ENCODE measurements around the gene GOLGA3.
A peak's percentile ranks its signal among the peaks of the same experiment; 100 is the strongest.

GOLGA3 gene

DNA sequence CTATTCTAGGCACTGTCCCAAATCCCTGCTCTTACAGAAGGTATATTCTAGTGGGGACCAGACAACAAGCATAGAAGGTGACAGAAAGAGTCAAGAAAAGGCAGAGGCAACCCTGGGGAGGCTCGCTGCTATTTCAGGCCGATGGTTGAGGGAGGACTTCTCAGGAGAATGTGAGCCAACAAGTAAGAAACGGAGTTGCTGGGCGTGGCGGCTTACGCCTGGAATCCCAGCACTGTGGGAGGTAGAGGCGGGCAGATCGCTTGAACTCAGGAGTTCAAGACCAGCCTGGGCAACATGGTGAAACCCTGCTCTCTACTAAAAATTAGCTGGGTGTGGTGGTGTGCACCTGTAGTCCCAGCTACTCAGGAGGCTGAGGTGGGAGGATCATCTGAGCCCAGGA, 4.7 kb upstream of the GOLGA3 start:
- Histone ChIP-seq H3K9me3 (ENCODE audit: control extremely low read depth in 1 of 5, control insufficient read depth in 4 of 5, insufficient read depth in 2 of 5, low read depth in 1 of 5, low read length in 4 of 5) (no peaks in the 10 kb centered on the region), H3K4me3 (ENCODE audit: control insufficient read depth in 1 of 7, extremely low read depth in 1 of 7, insufficient read depth in 4 of 7, low read depth in 2 of 7, low read length in 6 of 7) (no peak overlapping the region), H3K27ac (ENCODE audit: insufficient read depth in 1 of 2, low read depth in 1 of 2, low read length in 2 of 2, poor library complexity in 1 of 2, severe bottlenecking in 2 of 2) (no peak overlapping the region), H3K27me3 (replicated peaks in 2 of 5; ENCODE audit: control insufficient read depth in 4 of 5, insufficient read depth in 5 of 5, low read length in 4 of 5) (no peaks in the 10 kb centered on the region), H3K36me3 (ENCODE audit: control insufficient read depth in 4 of 4, insufficient read depth in 4 of 4, low read length in 3 of 4) (peaks cover 2 to 12% (median 2%) of the 10 kb centered on the region in 4 experiments), H3K4me1 (ENCODE audit: control extremely low read depth in 1 of 4, control insufficient read depth in 4 of 4, insufficient read depth in 4 of 4, low read length in 3 of 4) (peaks cover 2 to 19% (median 7%) of the 10 kb centered on the region in 4 experiments)
- ChIA-PET POLR2A (no interaction called here), CTCF (interaction anchor here (1.2 kb wide), 1 partner anchor 19 kb away, joined by 4 read pairs; no protein-coding TSS in a partner anchor)
- no peak for DNase-seq
- 98% methylated on average over 7 of the region's 8 CpGs for WGBS (ENCODE audit: insufficient coverage)

DNA sequence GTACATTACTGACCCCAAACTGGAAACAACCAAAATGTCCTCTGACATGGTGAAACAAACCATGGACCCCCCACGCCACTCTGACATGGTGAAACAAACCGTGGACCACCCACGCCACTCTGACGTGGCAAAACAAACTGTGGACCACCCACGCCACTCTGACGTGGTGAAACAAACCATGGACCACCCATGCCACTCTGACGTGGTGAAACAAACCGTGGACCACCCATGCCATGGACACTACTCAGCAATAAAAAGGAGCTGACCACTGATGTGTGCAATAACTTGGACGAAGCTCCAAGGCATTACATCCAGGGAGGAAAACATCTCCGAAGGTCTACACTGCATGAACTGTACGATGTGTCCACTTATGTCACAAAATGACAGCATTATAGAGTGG, 3.1 kb upstream of the GOLGA3 start:
- WGBS (ENCODE audit: insufficient coverage) = 97% methylated on average over 11 of the region's 11 CpGs
- ChIA-PET CTCF (interaction anchor here (1.0 kb wide), 1 partner anchor 48 kb away, joined by 3 read pairs; no protein-coding TSS in a partner anchor), POLR2A (no interaction called here)
- peaks cover 0 to 24% (median 17%) of the 10 kb centered on the region in 4 experiments for H3K4me1 ChIP-seq (ENCODE audit: control extremely low read depth in 1 of 4, control insufficient read depth in 4 of 4, insufficient read depth in 4 of 4, low read length in 3 of 4)
- H3K36me3 ChIP-seq (ENCODE audit: control insufficient read depth in 4 of 4, insufficient read depth in 4 of 4, low read length in 3 of 4) = peaks cover 0 to 17% (median 4%) of the 10 kb centered on the region in 4 experiments
- H3K9me3 ChIP-seq (ENCODE audit: control extremely low read depth in 1 of 5, control insufficient read depth in 4 of 5, insufficient read depth in 2 of 5, low read depth in 1 of 5, low read length in 4 of 5) = no peaks in the 10 kb centered on the region
- H3K27me3 ChIP-seq (replicated peaks in 2 of 5; ENCODE audit: control insufficient read depth in 4 of 5, insufficient read depth in 5 of 5, low read length in 4 of 5) = no peaks in the 10 kb centered on the region
- no peak for DNase-seq
- no peak overlapping the region for H3K27ac ChIP-seq (ENCODE audit: insufficient read depth in 1 of 2, low read depth in 1 of 2, low read length in 2 of 2, poor library complexity in 1 of 2, severe bottlenecking in 2 of 2)
- no peak overlapping the region for H3K4me3 ChIP-seq (ENCODE audit: control insufficient read depth in 1 of 7, extremely low read depth in 1 of 7, insufficient read depth in 4 of 7, low read depth in 2 of 7, low read length in 6 of 7)

DNA sequence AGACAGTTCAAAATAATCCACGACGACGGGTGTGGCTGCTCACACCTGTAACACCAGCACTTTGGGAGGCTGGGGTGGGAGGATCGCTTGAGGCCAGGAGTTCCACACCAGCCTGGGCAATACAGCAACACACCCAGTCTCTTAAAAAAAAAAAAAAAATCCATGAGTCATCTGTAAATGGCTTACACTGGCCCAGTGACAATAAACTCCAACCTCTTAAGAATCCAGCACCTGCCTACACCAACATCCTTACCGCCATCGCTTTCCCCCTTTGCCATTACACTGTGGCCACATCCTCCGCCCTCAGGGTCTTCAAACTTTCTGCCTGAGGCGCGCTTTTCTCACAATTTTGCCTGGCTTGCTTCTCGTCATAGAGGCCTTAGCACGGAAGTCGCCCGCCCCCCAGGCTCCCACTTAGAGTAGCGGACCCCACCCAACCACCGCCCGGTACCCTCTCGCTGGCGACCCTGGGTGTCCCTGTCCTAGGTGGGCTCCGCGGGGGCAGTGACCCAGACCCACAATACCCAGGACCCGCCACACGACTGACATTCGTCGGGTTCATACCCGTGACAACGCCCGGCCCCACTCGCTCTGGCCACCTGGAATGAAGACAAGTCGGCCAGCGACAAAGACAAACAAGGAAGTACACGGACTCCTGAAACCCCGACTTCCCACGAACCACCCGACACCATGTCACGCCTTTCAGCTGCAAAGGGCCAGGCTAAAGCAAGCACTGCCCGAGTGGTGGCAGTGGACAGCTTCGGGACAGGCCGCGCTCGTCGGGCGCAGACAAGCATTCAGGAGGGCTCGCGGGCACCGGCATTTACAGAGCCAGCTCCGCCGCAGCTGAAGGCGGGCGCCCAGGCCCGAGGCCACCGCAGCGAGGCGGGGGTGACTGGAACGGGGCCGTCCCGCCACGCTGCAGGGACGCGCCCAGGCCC, 636 bp downstream of the GOLGA3 start:
- peaks cover 0 to 16% (median 13%) of the 10 kb centered on the region in 4 experiments for H3K4me1 ChIP-seq (ENCODE audit: control extremely low read depth in 1 of 4, control insufficient read depth in 4 of 4, insufficient read depth in 4 of 4, low read length in 3 of 4)
- H3K27me3 ChIP-seq (replicated peaks in 2 of 5; ENCODE audit: control insufficient read depth in 4 of 5, insufficient read depth in 5 of 5, low read length in 4 of 5) = no peaks in the 10 kb centered on the region
- 14% methylated on average over 58 of the region's 59 CpGs for WGBS (ENCODE audit: insufficient coverage)
- ChIA-PET POLR2A (interaction anchor here (0.6 to 0.7 kb wide), 2 partner anchors 59 to 879 kb away, joined by 3 read pairs; partner anchors contain the start of genes CHFR and EP400), CTCF (interaction anchor here (1.6 kb wide), 1 partner anchor 56 kb away, joined by 4 read pairs; no protein-coding TSS in a partner anchor)
- H3K9me3 ChIP-seq (ENCODE audit: control extremely low read depth in 1 of 5, control insufficient read depth in 4 of 5, insufficient read depth in 2 of 5, low read depth in 1 of 5, low read length in 4 of 5) = no peaks in the 10 kb centered on the region
- peak overlapping the region; percentile 86 to 99 (median 95) for H3K4me3 ChIP-seq (ENCODE audit: control insufficient read depth in 1 of 7, extremely low read depth in 1 of 7, insufficient read depth in 4 of 7, low read depth in 2 of 7, low read length in 6 of 7)
- H3K27ac ChIP-seq (ENCODE audit: insufficient read depth in 1 of 2, low read depth in 1 of 2, low read length in 2 of 2, poor library complexity in 1 of 2, severe bottlenecking in 2 of 2) = peak overlapping the region; percentile 100
- H3K36me3 ChIP-seq (ENCODE audit: control insufficient read depth in 4 of 4, insufficient read depth in 4 of 4, low read length in 3 of 4) = peaks cover 10 to 37% (median 21%) of the 10 kb centered on the region in 4 experiments
- DNase-seq = peak in 2 of 3 donors; percentile 51 to 63

DNA sequence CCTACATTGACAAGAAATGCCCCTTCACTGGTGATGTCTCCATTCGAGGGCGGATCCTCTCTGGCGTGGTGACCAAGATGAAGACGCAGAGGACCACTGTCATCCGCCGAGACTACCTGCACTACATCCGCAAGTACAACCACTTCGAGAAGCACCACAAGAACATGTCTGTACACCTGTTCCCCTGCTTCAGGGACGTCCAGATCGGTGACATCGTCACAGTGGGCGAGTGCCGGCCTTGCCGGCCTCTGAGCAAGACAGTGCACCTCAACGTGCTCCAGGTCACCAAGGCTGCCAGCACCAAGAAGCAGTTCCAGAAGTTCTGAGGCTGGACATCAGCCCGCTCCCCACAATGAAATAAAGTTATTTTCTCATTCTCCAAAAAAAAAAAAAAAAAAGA, 2.8 kb downstream of the GOLGA3 start:
- Histone ChIP-seq H3K4me1 (ENCODE audit: control extremely low read depth in 1 of 4, control insufficient read depth in 4 of 4, insufficient read depth in 4 of 4, low read length in 3 of 4) (peaks cover 0 to 16% (median 13%) of the 10 kb centered on the region in 4 experiments), H3K27me3 (replicated peaks in 2 of 5; ENCODE audit: control insufficient read depth in 4 of 5, insufficient read depth in 5 of 5, low read length in 4 of 5) (no peaks in the 10 kb centered on the region), H3K4me3 (ENCODE audit: control insufficient read depth in 1 of 7, extremely low read depth in 1 of 7, insufficient read depth in 4 of 7, low read depth in 2 of 7, low read length in 6 of 7) (no peak overlapping the region), H3K9me3 (ENCODE audit: control extremely low read depth in 1 of 5, control insufficient read depth in 4 of 5, insufficient read depth in 2 of 5, low read depth in 1 of 5, low read length in 4 of 5) (no peaks in the 10 kb centered on the region), H3K36me3 (ENCODE audit: control insufficient read depth in 4 of 4, insufficient read depth in 4 of 4, low read length in 3 of 4) (peaks cover 8 to 43% (median 26%) of the 10 kb centered on the region in 4 experiments), H3K27ac (ENCODE audit: insufficient read depth in 1 of 2, low read depth in 1 of 2, low read length in 2 of 2, poor library complexity in 1 of 2, severe bottlenecking in 2 of 2) (no peak overlapping the region)
- ChIA-PET POLR2A (no interaction called here), CTCF (no interaction called here)
- no peak for DNase-seq
- 98% methylated on average over 15 of the region's 16 CpGs for WGBS (ENCODE audit: insufficient coverage)

DNA sequence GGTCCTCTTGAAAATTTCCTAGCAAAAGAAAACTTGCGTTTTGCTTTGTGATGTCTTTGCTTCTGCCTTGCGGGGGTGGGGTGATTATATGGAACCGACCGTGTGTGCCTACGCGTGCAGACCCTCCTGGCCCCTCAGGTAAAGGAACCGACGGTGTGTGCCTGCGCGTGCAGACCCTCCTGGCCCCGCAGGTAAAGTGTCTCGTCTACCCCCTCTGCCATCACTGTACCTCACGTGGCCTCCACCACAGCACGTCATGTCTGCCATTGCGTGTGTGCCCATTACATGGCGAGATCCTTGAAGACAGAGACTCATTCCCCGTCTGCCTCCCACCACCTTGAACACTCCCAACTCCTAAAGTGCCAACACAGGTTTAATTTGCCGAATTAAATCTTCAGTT, 3.6 kb downstream of the GOLGA3 start:
- CTCF ChIA-PET = interaction anchor here (0.8 kb wide), 1 partner anchor 57 kb away, joined by 3 read pairs; no protein-coding TSS in a partner anchor

DNA sequence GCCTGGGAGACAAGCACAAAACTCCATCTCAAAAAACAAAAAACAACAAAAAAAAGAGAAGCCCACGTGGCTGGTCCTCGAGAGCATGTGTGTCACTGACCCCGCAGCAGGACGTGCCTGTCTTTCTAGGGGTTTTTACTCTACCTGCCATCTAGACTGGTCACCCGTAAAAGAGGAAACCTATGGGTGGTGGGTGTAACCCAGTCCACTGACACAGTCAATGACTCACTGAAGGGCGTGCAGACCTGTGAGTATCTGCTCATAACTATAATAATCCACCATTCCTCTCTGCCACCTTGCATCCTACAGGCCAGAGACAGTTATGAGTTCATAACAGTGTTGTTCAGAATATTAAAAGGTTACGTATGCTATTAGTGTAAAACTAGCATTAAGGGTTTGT, 4.6 kb downstream of the GOLGA3 start:
- Histone ChIP-seq H3K9me3 (ENCODE audit: control extremely low read depth in 1 of 5, control insufficient read depth in 4 of 5, insufficient read depth in 2 of 5, low read depth in 1 of 5, low read length in 4 of 5) (no peaks in the 10 kb centered on the region), H3K27ac (ENCODE audit: insufficient read depth in 1 of 2, low read depth in 1 of 2, low read length in 2 of 2, poor library complexity in 1 of 2, severe bottlenecking in 2 of 2) (no peak overlapping the region), H3K4me3 (ENCODE audit: control insufficient read depth in 1 of 7, extremely low read depth in 1 of 7, insufficient read depth in 4 of 7, low read depth in 2 of 7, low read length in 6 of 7) (no peak overlapping the region), H3K27me3 (replicated peaks in 2 of 5; ENCODE audit: control insufficient read depth in 4 of 5, insufficient read depth in 5 of 5, low read length in 4 of 5) (no peaks in the 10 kb centered on the region), H3K4me1 (ENCODE audit: control extremely low read depth in 1 of 4, control insufficient read depth in 4 of 4, insufficient read depth in 4 of 4, low read length in 3 of 4) (peaks cover 0 to 12% (median 8%) of the 10 kb centered on the region in 4 experiments), H3K36me3 (ENCODE audit: control insufficient read depth in 4 of 4, insufficient read depth in 4 of 4, low read length in 3 of 4) (peaks cover 8 to 56% (median 38%) of the 10 kb centered on the region in 4 experiments)
- DNase-seq = no peak
- POLR2A ChIA-PET = no interaction called here
- 90% methylated on average over 5 of the region's 7 CpGs for WGBS (ENCODE audit: insufficient coverage)
- CTCF ChIA-PET = no interaction called here

More for the DNA sequence above, 3.6 kb downstream of the GOLGA3 start:
- WGBS (ENCODE audit: insufficient coverage) = 97% methylated on average over 18 of the region's 18 CpGs
- H3K4me1 ChIP-seq (ENCODE audit: control extremely low read depth in 1 of 4, control insufficient read depth in 4 of 4, insufficient read depth in 4 of 4, low read length in 3 of 4) = peaks cover 0 to 16% (median 13%) of the 10 kb centered on the region in 4 experiments
- no peaks in the 10 kb centered on the region for H3K9me3 ChIP-seq (ENCODE audit: control extremely low read depth in 1 of 5, control insufficient read depth in 4 of 5, insufficient read depth in 2 of 5, low read depth in 1 of 5, low read length in 4 of 5)
- no peak for DNase-seq
- H3K4me3 ChIP-seq (ENCODE audit: control insufficient read depth in 1 of 7, extremely low read depth in 1 of 7, insufficient read depth in 4 of 7, low read depth in 2 of 7, low read length in 6 of 7) = no peak overlapping the region
- POLR2A ChIA-PET = no interaction called here
- peaks cover 8 to 49% (median 32%) of the 10 kb centered on the region in 4 experiments for H3K36me3 ChIP-seq (ENCODE audit: control insufficient read depth in 4 of 4, insufficient read depth in 4 of 4, low read length in 3 of 4)
- no peak overlapping the region for H3K27ac ChIP-seq (ENCODE audit: insufficient read depth in 1 of 2, low read depth in 1 of 2, low read length in 2 of 2, poor library complexity in 1 of 2, severe bottlenecking in 2 of 2)
- H3K27me3 ChIP-seq (replicated peaks in 2 of 5; ENCODE audit: control insufficient read depth in 4 of 5, insufficient read depth in 5 of 5, low read length in 4 of 5) = no peaks in the 10 kb centered on the region

DNA sequence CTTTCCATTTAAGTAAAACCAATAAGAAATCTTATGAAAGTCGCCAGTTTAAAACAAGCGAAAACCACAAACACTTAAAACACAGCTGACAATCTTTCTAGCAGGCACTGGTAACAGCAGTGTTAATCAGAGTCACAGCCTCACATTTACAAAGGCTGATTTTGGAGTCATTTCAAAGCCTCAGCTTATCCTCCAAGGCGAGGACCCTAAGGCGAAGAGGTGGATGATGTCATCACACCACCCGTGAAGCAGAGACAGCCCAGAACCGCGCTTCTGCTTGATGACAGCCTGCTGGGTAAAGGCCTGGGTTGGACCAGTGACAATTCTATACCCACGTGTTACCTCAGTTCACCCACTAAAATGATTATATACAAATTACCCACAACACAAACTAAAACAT, 10.1 kb downstream of the GOLGA3 start:
- H3K27me3 ChIP-seq (replicated peaks in 2 of 5; ENCODE audit: control insufficient read depth in 4 of 5, insufficient read depth in 5 of 5, low read length in 4 of 5) = no peaks in the 10 kb centered on the region
- CTCF ChIA-PET = no interaction called here
- 95% methylated on average over 7 of the region's 8 CpGs for WGBS (ENCODE audit: insufficient coverage)
- no peak overlapping the region for H3K4me3 ChIP-seq (ENCODE audit: control insufficient read depth in 1 of 7, extremely low read depth in 1 of 7, insufficient read depth in 4 of 7, low read depth in 2 of 7, low read length in 6 of 7)
- no peak overlapping the region for H3K27ac ChIP-seq (ENCODE audit: insufficient read depth in 1 of 2, low read depth in 1 of 2, low read length in 2 of 2, poor library complexity in 1 of 2, severe bottlenecking in 2 of 2)
- no peak for DNase-seq
- no peaks in the 10 kb centered on the region for H3K9me3 ChIP-seq (ENCODE audit: control extremely low read depth in 1 of 5, control insufficient read depth in 4 of 5, insufficient read depth in 2 of 5, low read depth in 1 of 5, low read length in 4 of 5)
- POLR2A ChIA-PET = no interaction called here
- H3K4me1 ChIP-seq (ENCODE audit: control extremely low read depth in 1 of 4, control insufficient read depth in 4 of 4, insufficient read depth in 4 of 4, low read length in 3 of 4) = no peaks in the 10 kb centered on the region
- peaks cover 10 to 60% (median 45%) of the 10 kb centered on the region in 4 experiments for H3K36me3 ChIP-seq (ENCODE audit: control insufficient read depth in 4 of 4, insufficient read depth in 4 of 4, low read length in 3 of 4)
